HG02642 (cell line): ENCODE measurements around the gene GALNT10.
A peak's percentile ranks its signal among the peaks of the same experiment; 100 is the strongest.
"Not testable (repeated sequence)": the region's sequence is repeated elsewhere in the genome, so short reads cannot be mapped to it uniquely, and the experiment has no call there.

ENCODE experiments used
- ATAC-seq: cut with Tn5 transposase; IDR thresholded peaks from one replicate; pipeline ENCODE4 v1.9.1; 2021; ENCODE audit warnings: mild to moderate bottlenecking; ENCODE audit not compliant: unreplicated experiment, poor library complexity

GALNT10 gene, protein sequence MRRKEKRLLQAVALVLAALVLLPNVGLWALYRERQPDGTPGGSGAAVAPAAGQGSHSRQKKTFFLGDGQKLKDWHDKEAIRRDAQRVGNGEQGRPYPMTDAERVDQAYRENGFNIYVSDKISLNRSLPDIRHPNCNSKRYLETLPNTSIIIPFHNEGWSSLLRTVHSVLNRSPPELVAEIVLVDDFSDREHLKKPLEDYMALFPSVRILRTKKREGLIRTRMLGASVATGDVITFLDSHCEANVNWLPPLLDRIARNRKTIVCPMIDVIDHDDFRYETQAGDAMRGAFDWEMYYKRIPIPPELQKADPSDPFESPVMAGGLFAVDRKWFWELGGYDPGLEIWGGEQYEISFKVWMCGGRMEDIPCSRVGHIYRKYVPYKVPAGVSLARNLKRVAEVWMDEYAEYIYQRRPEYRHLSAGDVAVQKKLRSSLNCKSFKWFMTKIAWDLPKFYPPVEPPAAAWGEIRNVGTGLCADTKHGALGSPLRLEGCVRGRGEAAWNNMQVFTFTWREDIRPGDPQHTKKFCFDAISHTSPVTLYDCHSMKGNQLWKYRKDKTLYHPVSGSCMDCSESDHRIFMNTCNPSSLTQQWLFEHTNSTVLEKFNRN

GRCh38 chr5:154190595-154191304 lies at the start of gene GALNT10:
Gene GALNT10, plus strand, starts transcription at chr5:154190733. Its CDS starts 134 bp downstream, at chr5:154190867.
- peak; percentile 78 for ATAC-seq

GRCh38 chr5:154141745-154142221 lies 48.8 kb upstream of the GALNT10 start:
- ATAC-seq = no peak

GRCh38 chr5:154143211-154143641 lies 47.3 kb upstream of the GALNT10 start:
- ATAC-seq = no peak

DNA sequence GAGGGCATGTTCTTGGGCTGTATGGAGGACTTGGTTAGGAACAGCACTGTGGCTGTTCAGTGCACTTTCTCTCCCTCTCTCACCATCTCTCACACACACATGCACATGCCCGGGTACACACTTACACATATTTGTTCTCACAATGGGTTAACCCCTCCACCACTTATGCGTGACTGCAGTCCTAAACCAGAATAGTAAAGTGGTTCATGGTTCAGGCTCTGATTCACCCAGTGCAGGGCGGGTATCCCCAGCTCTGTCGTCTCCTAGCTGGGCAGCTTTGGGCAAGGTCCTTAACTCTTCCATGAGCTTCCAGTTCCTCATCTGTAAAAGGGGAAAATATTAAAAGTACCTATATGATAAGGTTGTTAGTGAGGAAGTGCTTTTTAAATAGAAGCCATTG lies 45.3 kb upstream of the GALNT10 start:
- ATAC-seq = no peak

- ATAC-seq = no peak
These were observed 44.1 kb upstream of the GALNT10 start for GRCh38 chr5:154146409-154146808.

GRCh38 chr5:154147666-154148065 lies 42.9 kb upstream of the GALNT10 start:
- ATAC-seq = no peak

DNA sequence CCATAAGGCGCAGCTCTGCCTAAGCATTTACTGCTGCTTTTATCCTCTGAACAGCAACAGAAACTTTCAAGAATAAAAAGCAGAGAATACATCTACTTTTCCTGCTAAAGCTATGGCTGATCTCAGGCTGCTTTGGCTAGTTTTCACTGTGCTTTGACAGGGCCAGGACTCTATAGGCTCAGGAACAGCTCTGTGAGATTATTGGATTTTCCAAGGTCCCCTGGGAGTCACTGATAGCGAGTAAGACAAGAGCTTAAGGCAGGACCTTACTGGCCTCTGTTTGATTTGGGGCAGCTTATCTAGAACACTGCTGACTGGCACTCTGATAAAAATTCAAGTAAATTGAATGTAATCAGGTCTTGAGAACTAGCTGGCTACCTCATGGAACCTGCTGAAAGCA lies 40.1 kb upstream of the GALNT10 start:
- not testable (repeated sequence) for ATAC-seq

DNA sequence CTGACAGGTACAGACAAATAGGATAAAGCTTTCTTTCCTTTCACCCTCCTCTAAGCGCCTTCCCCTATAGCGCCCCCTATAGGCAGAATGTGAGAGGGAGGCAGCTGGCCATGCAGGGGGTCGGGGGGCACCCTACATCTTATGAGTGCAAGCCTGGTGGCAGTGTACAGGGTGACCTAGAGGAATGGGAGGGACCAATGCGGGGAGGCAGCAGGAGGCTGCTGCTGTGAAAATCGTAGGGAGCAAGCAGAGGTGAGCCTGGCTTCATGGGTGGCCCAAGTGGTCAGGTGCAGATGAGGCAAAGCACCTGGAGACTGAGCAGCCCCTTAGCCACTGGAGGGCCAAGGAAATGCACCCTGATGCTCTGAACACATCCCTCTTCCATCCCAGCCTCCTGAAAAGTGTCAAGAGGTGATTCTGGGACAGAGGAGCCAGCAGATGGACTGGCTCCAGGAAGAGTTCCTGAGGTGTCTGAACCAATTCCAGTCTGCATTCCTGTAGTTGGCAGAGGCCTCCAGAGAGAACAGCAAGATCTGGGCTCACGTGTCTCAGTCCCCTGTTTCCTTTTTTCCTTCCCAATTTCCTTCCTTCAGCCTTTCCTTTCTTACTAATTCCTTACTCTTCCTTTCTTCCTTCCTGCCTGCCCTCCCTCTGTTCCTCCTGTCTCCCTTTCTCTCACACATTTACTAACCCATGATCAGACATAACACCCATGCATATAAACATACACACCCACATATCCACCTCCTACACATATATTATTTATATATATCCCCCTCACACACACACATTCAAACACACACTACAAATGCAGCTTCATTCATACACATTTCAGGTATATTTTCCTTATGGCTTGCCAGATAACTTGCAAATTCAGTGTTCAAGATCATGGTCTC lies 32.8 kb upstream of the GALNT10 start:
- no peak for ATAC-seq

DNA sequence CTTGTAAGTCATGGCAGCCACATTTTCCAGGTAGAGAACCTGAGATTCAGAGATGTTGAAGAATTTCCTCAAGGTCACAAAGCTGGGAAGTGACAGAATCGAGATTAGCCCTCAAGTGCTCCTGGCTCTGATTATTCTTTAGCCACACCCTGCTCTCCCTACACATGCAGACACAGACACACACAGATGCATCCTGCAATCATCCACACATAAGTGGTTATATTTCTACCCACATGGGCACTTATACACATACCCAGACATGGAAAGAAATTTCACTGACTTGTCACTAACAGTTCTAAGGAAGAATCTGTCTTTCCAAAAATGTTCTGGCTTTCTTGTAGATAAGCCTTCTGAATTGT lies 32.2 kb upstream of the GALNT10 start:
- ATAC-seq = no peak

- ATAC-seq = no peak
These were observed 31.2 kb upstream of the GALNT10 start for GRCh38 chr5:154159343-154159742.

- no peak for ATAC-seq
These were observed 27.9 kb upstream of the GALNT10 start for GRCh38 chr5:154162539-154163151.

DNA sequence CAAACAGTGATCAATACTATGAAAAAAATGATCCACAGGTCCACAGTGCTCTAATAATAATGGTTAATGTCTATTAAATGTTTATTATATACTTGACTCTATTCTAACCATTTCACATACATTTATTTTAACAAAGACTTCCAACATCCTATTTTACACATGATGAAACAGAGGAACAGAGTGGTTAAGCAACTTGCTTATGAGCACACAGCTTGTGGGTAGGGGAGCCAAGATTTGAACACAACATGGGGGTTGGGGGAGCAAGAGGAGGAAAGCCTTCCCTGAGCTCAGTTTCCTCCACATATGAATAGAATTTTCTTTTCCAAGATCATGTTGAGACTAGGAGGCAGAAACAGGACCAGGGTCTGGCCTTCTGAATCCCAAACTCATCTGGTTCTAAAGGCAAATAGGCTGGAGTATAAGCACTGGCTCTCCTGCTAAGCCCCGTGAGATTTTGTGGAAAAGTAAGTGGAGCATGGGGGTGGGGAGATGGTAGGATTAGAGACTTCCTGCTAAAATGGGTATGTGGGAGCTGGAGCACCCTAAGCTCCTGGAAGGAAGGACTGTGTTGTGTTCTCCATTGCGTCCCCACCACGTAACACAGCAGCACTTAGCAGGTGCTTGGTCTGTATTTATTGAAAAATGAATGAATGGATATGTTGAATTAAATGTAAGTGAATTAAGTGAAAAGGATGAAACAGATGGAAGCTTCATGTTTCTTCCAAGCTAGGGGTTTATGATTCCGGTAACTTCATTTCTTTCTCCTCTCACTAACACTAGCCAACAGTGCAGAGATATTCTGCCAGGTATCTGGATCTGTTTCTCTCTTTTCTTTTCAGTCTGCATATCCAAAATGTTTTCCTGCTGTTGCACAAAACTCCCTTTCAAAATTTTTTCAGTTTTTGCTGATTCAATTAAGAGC lies 26.9 kb upstream of the GALNT10 start:
- no peak for ATAC-seq

GRCh38 chr5:154164249-154164581 lies 26.3 kb upstream of the GALNT10 start:
- ATAC-seq = no peak

DNA sequence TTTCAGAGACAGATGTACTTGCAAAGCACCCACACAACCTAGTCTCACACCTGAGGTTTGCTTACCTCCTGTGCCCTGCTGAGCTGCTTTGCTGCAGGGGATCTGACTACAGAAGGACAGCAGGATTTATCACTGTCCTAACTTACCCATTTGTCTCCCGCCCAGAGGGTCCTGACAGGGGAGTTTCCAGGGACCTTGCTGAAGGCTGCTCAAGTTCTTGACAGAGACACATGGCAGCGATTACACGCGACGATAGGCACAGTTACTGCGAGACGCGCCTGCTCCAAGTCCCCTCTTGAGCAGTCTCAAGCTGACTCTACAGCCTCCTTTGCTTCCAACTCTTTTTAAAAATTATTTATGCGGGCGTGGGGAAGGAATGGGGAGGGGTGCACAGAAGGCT lies 24.6 kb upstream of the GALNT10 start:
- no peak for ATAC-seq

DNA sequence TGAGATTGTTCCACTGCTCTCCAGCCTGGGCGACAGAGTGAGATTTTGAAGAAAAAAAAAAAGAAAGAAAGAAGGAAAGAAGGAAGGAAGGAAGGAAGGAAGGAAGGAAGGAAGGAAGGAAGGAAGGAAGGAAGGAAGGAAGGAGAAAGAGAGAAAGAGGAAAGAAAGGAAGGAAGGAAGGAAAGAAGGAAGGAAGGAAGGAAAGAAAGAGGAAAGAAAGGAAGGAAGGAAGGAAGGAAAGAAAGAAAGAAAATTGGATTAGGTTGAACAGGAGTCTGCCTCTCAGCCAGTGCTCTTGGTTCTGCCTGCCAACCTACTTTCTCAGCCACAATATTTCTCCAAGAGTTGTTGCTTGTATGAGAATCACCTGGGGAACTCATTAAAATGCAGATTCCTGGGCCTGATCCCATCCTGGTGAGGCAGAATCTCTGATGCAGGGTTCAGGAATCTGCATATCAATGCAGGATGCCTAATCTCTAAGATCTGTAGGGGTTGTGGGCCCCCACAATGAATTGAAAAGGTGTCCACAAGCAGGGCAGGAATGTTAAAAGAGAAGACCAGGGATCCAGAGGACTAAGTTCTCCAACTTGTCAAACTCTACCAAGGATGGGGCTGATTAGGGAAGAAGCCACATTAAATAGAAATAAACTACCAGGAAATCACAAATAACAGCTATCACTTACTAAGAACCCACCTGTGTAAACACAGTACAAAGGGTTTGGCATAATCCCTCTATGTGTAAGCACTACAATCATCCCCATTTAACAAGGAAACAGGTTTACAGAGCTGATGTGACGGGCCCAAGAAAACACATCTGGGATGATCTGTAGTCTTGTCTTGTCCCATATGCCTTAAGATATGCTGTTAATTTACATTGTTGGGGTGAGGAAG lies 23.4 kb upstream of the GALNT10 start:
- ATAC-seq = no peak

DNA sequence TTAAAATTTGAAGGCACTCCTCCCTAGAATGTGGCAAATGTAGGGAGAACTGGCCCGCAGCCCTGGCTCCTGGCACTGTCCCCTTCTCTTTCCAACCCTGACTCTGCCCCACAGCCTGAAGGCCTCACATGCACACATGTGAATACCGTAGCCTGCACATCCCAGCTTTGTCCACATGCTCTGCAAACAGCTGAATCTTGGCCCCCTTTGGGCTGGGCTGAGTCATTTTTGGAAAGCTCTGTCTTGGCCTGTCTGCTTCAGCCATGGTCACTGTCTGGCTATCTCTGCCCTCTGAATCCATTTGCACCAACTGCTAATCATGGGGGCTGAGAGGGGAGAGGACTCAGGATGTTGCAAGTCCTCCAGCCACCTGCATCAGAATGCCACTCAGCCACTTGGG lies 22.1 kb upstream of the GALNT10 start:
- ATAC-seq = no peak

DNA sequence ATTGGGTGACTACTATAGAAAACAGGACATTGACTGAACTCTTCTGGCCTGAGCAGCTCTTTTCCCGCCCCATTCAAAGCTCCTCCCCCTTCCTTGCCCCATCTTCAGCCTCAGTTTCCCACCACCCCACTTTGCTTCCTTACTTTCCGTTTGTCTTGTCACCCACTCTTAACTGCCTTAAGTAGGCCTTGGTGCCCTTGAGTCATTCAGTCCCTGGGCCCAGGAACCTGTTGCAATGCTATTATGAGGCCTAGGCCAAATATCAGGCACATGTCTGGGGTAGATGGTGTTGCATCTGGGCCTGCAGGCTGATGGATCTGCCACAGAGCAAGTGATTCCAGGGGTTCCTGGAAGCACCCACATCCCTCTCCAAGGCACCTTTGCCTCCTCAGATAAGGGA lies 17.7 kb upstream of the GALNT10 start:
- ATAC-seq = no peak

DNA sequence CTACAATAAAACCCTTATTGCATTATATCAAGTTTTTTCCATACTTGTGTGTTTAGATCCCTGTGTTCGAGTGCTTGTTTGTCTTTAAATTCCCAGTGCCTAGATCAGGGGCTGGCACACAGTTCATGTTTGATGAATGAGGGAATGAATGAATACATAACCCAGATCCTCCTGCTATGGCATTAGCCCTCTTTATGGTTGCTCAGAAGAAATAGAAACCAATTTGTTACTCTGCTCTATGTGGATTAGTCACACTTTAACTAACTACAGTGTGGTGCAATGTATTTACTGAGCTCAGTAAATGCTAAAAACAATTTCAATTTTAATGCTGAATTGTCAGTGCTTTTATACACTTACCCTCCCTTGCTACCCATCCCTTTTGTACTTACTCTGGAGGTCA lies 16.4 kb upstream of the GALNT10 start:
- ATAC-seq = no peak
